Stomach smooth muscle (tissue), 2 donors: ENCODE measurements around the gene SAXO1.
"Not testable (repeated sequence)": the region's sequence is repeated elsewhere in the genome, so short reads cannot be mapped to it uniquely, and the experiment has no call there.

ENCODE experiments used
- H3K27ac ChIP-seq: one replicate; pipeline ENCODE4 v1.7.0; 2013; ENCODE audit warnings: mild to moderate bottlenecking, low read length, inconsistent platforms
- H3K27me3 ChIP-seq, 2 donors: one replicate each; pipeline ENCODE4 v1.7.0; 2013; ENCODE audit warnings: low read length in 2 of 2; ENCODE audit not compliant: insufficient read depth in 2 of 2, control insufficient read depth in 1 of 2
- H3K36me3 ChIP-seq, 2 donors: one replicate each; pipeline ENCODE4 v1.7.0; 2013; ENCODE audit warnings: low read length in 2 of 2; ENCODE audit not compliant: control insufficient read depth in 2 of 2, insufficient read depth in 2 of 2
- H3K4me1 ChIP-seq: one replicate; pipeline ENCODE4 v1.7.0; 2013; ENCODE audit warnings: low read length; ENCODE audit not compliant: control insufficient read depth, insufficient read depth
- H3K4me3 ChIP-seq, 2 donors: one replicate each; pipeline ENCODE4 v1.7.0; 2013; ENCODE audit warnings: low read length in 2 of 2
- H3K9ac ChIP-seq, 2 donors: one replicate each; pipeline ENCODE4 v1.7.0; 2013; ENCODE audit warnings: low read length in 2 of 2, mild to moderate bottlenecking in 1 of 2
- H3K9me3 ChIP-seq, 2 donors: one replicate each; pipeline ENCODE4 v1.7.0; 2013; ENCODE audit warnings: low read length in 2 of 2; ENCODE audit not compliant: control insufficient read depth in 2 of 2
- donor health status: healthy.
- donor health status: Pancreatic carcinoma.

The SAXO1 gene

DNA sequence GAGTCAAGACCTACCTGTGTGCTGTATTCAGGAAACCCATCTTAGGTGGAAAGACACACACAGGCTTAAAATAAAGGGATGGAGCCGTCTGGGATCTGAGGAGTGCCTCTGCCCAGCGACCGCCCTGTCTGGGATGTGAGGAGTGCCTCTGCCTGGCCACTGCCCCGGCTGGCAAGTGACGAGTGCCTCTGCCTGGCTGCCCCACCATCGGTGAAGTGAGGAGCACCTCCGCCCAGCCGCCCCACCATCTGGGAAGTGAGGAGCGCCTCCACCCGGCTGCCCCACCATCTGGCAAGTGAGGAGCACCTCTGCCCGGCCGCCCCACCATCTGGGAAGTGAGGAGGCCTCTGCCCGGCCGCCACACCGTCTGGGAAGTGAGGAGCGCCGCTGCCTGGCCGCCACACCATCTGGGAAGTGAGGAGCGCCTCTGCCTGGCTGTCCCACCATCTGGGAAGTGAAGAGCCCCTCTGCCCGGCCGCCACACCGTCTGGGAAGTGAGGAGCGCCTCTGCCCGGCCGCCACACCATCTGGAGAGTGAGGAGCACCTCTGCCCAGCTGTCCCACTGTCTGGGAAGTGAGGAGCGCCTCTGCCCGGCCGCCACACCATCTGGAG lies 33.7 kb downstream of the SAXO1 start:
- Histone ChIP-seq H3K36me3 (no peaks in the 10 kb centered on the region), H3K4me1 (no peaks in the 10 kb centered on the region), H3K4me3 (no peak overlapping the region), H3K9ac (no peak overlapping the region), H3K9me3 (no peaks in the 10 kb centered on the region), H3K27me3 (no peaks in the 10 kb centered on the region), H3K27ac (no peak overlapping the region)

DNA sequence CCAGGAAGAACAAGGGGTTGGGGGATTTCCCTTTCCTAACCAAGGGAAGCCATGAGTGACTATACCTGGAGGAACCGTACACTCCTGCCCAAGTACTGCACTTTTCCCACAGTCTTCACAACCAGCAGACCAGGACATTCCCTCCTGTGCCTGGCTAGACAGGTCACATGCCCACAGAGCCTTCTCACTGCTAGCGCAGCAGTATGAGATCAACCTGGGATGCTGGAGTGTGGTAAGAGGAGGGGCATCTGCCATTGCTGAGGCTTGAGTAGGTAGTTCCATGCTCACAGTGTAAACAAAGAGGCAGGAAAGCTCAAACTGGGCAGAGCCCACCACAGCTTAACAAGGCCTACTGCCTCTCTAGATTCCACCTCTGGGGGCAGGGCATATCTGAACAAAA lies 35.9 kb downstream of the SAXO1 start:
- H3K9me3 ChIP-seq: no peaks in the 10 kb centered on the region
- no peaks in the 10 kb centered on the region for H3K27me3 ChIP-seq
- no peaks in the 10 kb centered on the region for H3K36me3 ChIP-seq
- no peaks in the 10 kb centered on the region for H3K4me1 ChIP-seq
- H3K27ac ChIP-seq: no peak overlapping the region
- H3K9ac ChIP-seq: no peak overlapping the region
- no peak overlapping the region for H3K4me3 ChIP-seq

DNA sequence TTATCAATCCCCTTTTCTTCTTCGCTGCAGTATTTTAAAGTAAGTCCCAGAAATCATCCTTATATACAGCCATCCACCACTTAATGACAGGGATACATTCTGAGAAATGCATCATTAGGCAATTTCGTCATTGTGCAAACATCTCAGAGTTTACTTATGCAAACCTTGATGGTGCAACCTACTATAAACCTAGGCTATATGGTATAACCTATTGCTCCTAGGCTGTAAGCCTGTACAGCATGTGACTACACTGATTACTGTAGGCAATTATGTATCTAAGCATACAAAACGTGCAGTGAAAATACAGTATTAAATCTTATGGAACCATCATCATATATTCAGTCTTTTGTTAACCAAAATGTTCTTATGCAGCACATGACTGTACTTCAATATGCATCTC lies 36.8 kb downstream of the SAXO1 start:
- Histone ChIP-seq H3K36me3 (no peaks in the 10 kb centered on the region), H3K4me1 (no peaks in the 10 kb centered on the region), H3K9me3 (no peaks in the 10 kb centered on the region), H3K27ac (no peak overlapping the region), H3K9ac (no peak overlapping the region), H3K27me3 (no peaks in the 10 kb centered on the region), H3K4me3 (no peak overlapping the region)

DNA sequence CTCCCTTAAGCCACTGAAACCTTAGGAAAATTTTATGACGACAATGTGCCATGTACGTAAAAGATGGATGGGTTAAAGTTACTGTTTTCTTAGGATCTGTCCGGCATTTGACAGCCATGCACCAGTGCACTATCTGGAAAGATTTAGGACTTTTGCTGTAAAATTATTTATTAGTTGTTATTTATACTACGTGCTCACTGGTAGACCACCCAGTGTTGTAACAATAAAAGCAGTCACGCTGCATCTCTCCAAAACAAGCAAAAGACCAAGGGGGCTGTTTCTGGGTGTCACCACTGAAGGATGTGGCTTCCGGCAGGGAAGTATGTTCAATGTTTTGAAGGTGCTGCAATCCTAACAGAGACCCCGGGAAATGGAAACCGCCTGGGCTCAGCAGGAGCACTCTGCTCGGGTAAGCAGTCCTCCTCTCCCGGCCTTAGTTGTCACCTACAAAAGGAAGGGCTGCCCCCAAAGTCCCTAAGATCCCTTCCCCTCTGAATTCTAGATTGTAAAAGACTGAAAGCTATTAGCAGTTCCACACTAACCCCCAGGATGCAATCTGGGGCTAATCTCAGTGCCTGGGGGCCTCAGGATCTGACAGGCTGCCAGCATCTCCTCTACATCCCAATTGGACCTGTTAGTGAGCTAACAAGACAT lies 38.6 kb downstream of the SAXO1 start:
- Histone ChIP-seq H3K27me3 (no peaks in the 10 kb centered on the region), H3K36me3 (no peaks in the 10 kb centered on the region), H3K9ac (no peak overlapping the region), H3K9me3 (no peaks in the 10 kb centered on the region), H3K4me1 (no peaks in the 10 kb centered on the region), H3K4me3 (no peak overlapping the region), H3K27ac (no peak overlapping the region)

DNA sequence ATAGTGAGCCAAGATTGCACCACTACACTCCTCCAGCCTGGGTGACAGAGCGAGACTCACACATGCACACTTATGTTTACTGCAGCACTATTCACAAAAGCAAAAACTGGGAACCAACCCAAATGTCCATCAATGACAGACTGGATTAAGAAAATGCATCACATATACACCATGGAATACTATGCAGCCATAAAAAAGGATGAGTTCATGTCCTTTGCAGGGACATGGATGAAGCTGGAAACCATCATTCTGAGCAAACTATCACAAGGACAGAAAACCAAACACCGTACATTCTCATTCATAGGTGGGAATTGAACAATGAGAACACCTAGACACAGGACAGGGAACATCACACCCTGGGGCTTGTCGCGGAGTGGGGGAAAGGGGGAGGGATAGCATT lies 41.8 kb downstream of the SAXO1 start:
- not testable (repeated sequence) for H3K27ac ChIP-seq, H3K9me3 ChIP-seq, H3K36me3 ChIP-seq, H3K27me3 ChIP-seq, H3K4me3 ChIP-seq, H3K9ac ChIP-seq, H3K4me1 ChIP-seq

DNA sequence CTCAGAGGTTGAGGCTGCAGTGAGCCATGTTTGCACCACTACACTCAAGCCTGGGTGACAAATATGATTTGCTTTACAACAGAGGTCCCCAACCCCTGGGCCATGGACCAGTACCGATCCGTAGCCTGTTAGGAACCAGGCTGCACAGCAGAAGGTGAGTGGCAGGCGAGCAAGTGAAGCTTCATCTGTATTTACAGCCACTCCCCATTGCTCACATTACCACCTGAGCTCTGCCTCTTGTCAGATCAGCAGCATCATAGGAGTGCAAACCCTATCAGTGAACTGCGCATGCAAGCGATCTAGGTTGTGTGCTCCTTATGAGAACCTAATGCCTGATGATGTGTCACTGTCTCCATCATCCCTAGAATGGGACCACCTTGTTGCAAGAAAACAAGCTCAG lies 42.5 kb downstream of the SAXO1 start:
- H3K27ac ChIP-seq: no peak overlapping the region
- no peaks in the 10 kb centered on the region for H3K27me3 ChIP-seq
- H3K4me1 ChIP-seq: no peaks in the 10 kb centered on the region

DNA sequence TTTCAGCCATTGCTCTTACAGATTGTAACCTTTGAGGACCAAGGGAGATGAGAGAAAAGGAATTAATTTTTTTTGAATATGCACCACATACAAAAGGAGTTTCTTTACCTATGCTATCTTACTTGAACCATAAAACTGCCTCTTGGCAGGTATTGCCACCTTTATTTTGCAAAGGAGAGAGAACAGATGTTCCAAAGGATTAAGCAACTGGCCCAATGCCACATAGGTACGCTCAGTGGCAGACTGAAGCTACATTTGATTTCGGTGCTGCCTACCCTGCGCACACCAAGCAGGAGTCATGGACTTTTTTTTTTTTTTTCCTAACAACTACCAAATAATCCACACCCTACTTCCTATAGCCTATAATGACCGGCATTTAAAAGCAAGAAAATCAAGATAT lies 43.1 kb downstream of the SAXO1 start:
- H3K4me3 ChIP-seq: no peak overlapping the region
- no peaks in the 10 kb centered on the region for H3K4me1 ChIP-seq
- no peak overlapping the region for H3K27ac ChIP-seq
- no peak overlapping the region for H3K9ac ChIP-seq
- H3K36me3 ChIP-seq: no peaks in the 10 kb centered on the region
- no peaks in the 10 kb centered on the region for H3K9me3 ChIP-seq
- H3K27me3 ChIP-seq: no peaks in the 10 kb centered on the region

More for the DNA sequence above, 42.5 kb downstream of the SAXO1 start:
- H3K9ac ChIP-seq: no peak overlapping the region
- no peak overlapping the region for H3K4me3 ChIP-seq
- H3K36me3 ChIP-seq: no peaks in the 10 kb centered on the region
- H3K9me3 ChIP-seq: no peaks in the 10 kb centered on the region

DNA sequence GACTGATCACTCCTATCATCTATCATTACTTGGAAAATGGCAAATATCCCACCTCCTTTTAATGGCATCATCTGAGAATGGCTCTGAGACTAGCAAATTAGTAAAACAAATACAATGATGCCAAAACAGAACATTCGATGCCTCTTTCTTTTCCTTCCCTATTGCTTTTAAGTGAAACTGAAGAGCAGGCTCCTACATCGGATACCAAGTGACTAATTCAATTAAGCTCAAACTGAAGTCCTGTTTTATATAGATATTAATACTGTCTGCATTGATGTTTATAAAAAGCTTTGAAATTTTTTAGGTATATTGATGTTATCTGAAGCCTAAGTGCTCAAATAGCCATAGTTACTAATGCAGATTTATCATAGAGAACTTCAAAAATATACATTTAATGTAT lies 43.9 kb downstream of the SAXO1 start:
- H3K36me3 ChIP-seq: no peaks in the 10 kb centered on the region
- no peaks in the 10 kb centered on the region for H3K4me1 ChIP-seq
- H3K9me3 ChIP-seq: peaks cover 2 to 3% of the 10 kb centered on the region in 2 donors
- H3K27ac ChIP-seq: no peak overlapping the region
- no peaks in the 10 kb centered on the region for H3K27me3 ChIP-seq
- no peak overlapping the region for H3K9ac ChIP-seq
- H3K4me3 ChIP-seq: no peak overlapping the region

DNA sequence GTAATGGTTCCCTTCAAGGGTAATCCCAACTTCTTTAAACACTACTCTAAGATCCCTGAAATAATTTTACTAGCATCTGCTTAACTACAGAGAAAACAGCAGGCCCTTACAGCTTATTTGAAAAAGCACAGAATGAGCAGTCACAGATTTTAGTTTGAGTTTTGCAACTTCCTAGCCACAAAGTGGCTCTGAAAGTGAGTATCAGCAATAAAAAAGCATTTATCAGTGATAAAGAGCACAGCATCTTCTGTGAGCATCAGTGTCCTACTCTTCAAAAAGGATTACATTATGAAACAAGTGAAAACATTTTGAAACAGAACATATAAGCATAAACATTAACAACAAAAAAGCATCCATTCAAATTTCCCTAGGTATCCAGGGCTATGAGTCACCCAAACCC lies 45.0 kb downstream of the SAXO1 start:
- Histone ChIP-seq H3K4me3 (no peak overlapping the region), H3K27ac (no peak overlapping the region), H3K36me3 (no peaks in the 10 kb centered on the region), H3K27me3 (no peaks in the 10 kb centered on the region), H3K9ac (no peak overlapping the region), H3K4me1 (no peaks in the 10 kb centered on the region), H3K9me3 (peaks cover 2 to 4% of the 10 kb centered on the region in 2 donors)

DNA sequence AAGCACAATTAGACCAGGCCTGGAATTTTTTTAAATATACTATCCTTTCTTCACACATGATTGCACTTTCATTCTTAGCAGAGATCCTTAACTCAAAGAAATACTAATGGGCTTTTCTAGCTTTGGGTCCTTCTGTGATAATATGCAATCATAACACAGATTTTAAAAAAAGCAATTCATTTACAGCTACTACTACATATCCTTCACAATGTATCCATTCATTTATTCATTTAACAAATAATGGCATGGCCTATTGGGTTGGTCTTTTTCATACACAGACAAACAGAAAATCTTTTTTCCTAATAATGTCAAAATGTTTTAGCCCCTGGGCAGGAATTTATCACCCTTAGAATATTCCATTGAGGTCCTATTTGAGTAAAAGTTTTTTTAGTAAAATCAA lies 47.0 kb downstream of the SAXO1 start:
- Histone ChIP-seq H3K27me3 (no peaks in the 10 kb centered on the region), H3K9me3 (peaks cover 2 to 4% of the 10 kb centered on the region in 2 donors)

DNA sequence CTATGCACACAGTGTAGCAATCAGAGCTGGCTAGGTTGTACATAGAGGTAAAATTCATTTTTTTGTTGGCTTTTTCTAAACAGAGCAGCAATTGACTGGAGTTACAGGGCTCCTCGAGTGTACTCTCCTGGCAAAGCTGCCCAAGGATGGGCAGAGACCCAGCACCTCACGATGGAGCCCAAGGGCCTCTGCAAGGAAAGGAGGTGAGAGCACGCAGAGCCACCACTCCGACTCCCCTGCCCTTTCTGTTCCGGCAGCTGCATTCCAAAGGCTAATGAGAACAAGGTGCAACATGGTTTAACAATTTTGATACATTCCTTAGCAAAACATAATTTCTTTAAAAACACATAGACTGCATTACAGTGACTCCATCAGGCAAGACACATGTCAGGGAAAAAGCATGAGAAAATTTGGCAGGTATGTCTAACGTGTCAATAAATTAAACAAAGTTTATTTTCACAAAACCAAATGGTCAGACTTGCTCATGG lies 47.5 kb downstream of the SAXO1 start:
- Histone ChIP-seq H3K27ac (no peak overlapping the region), H3K9me3 (peaks cover 2 to 4% of the 10 kb centered on the region in 2 donors), H3K4me1 (no peaks in the 10 kb centered on the region), H3K36me3 (no peaks in the 10 kb centered on the region), H3K4me3 (no peak overlapping the region), H3K27me3 (no peaks in the 10 kb centered on the region), H3K9ac (no peak overlapping the region)

More for the DNA sequence above, 47.0 kb downstream of the SAXO1 start:
- no peak overlapping the region for H3K9ac ChIP-seq
- H3K4me1 ChIP-seq: no peaks in the 10 kb centered on the region
- H3K36me3 ChIP-seq: no peaks in the 10 kb centered on the region
- no peak overlapping the region for H3K4me3 ChIP-seq
- H3K27ac ChIP-seq: no peak overlapping the region
